A549 (cell line): ENCODE measurements around the gene TPRG1L. TPM values are rescaled to one million over a fixed set of nuclear protein-coding genes. Genes with fewer than 3 reads are reported as not detected.

Source experiments
- ATAC-seq, 2 experiments: fragments of 200-7000 bp in 1 of 2; fragments of >200 bp in 1 of 2; cut with Nextera tagmentation in 1 of 2; cut with Tn5 transposase in 1 of 2; 3 replicates each; pipeline versions ENCODE4 v1.8.0 to v1.9.1; 2018 to 2020; ENCODE audit warnings: mild to moderate bottlenecking in 1 of 2, moderate library complexity in 1 of 2
- CTCF ChIA-PET: fragments of 300-600 bp; sonication (Branson Sonifier 250); formaldehyde crosslinking; extraction: SDS; loops from one replicate; lab custom pipeline; 2021; ENCODE audit warnings: antibody characterized with exemption, inconsistent platforms; lab: Yijun Ruan, JAX
- POLR2A ChIA-PET: fragments of 350-600 bp; formaldehyde crosslinking; extraction: SDS; loops from one replicate; lab custom pipeline; 2021; ENCODE audit warnings: antibody characterized with exemption, inconsistent platforms; lab: Yijun Ruan, JAX
- DNase-seq, 2 experiments: peaks; one replicate each; pipeline versions ENCODE4 v3.0.0 to v3.0.0-alpha.2; 2011 to 2016; ENCODE audit warnings: low read depth in 1 of 2, low spot score in 1 of 2
- FAIRE-seq: peaks from 2 replicates; lab custom pipeline; 2011; peaks lifted over from hg19 to GRCh38; lab: Jason Lieb, UNC
- H3K27ac ChIP-seq, 2 experiments: fragments of >200 bp; sonication (Bioruptor Twin); formaldehyde crosslinking; 3 replicates each; pipeline ENCODE4 v1.5.1; 2016 to 2017
- H3K4me1 ChIP-seq: fragments of >200 bp; sonication (Bioruptor Twin); formaldehyde crosslinking; 3 replicates; pipeline ENCODE4 v1.6.1; 2016
- H3K4me2 ChIP-seq: fragments of >200 bp; sonication (Bioruptor Twin); formaldehyde crosslinking; 3 replicates; pipeline ENCODE4 v1.6.1; 2016
- H3K4me3 ChIP-seq: fragments of >200 bp; sonication (Bioruptor Twin); formaldehyde crosslinking; 3 replicates; pipeline ENCODE4 v1.5.1; 2016
- H3K9me3 ChIP-seq: fragments of >200 bp; sonication (Bioruptor Twin); formaldehyde crosslinking; 3 replicates; pipeline ENCODE4 v1.6.1; 2016
- BCL3 ChIP-seq: fragments of >200 bp; sonication (Bioruptor Twin); formaldehyde crosslinking; IDR thresholded peaks from 3 replicates; pipeline ENCODE4 v1.6.1; 2016
- CBX2 ChIP-seq: fragments of 200-600 bp; sonication (generic); IDR thresholded peaks from 2 replicates; pipeline ENCODE4 v1.6.1; 2016; ENCODE audit warnings: low read depth, mild to moderate bottlenecking, borderline replicate concordance
- CHD2 ChIP-seq: fragments of 150-350 bp; IDR thresholded peaks from 2 replicates; pipeline ENCODE4 v1.6.1; 2014; ENCODE audit warnings: low read length; ENCODE audit not compliant: partially characterized antibody
- CHD4 ChIP-seq: fragments of 200-600 bp; sonication (generic); IDR thresholded peaks from 2 replicates; pipeline ENCODE4 v1.6.1; 2016; ENCODE audit warnings: antibody characterized with exemption, mild to moderate bottlenecking, borderline replicate concordance
- EHF ChIP-seq: fragments of 250-450 bp; sonication (Bioruptor Pico); IDR thresholded peaks from 2 replicates; pipeline ENCODE4 v1.5.0; 2020; ENCODE audit warnings: mild to moderate bottlenecking
- ESRRA ChIP-seq: fragments of 150-350 bp; IDR thresholded peaks from 2 replicates; pipeline ENCODE4 v1.6.1; 2014; ENCODE audit warnings: mild to moderate bottlenecking, low read length, borderline replicate concordance
- FOSB ChIP-seq: fragments of 250-450 bp; sonication (Bioruptor Pico); IDR thresholded peaks from 2 replicates; pipeline ENCODE4 v1.5.0; 2020; ENCODE audit warnings: mild to moderate bottlenecking, moderate library complexity
- FOSL2 ChIP-seq, 2 experiments: fragments of 450-650 bp in 1 of 2; fragments of >200 bp in 1 of 2; sonication (Bioruptor Twin) in 1 of 2; formaldehyde crosslinking; IDR thresholded peaks; 2 replicates each; pipeline versions ENCODE4 v1.5.0 to v1.6.1; 2016 to 2020; ENCODE audit warnings: mild to moderate bottlenecking in 1 of 2, moderate library complexity in 1 of 2
- HES2 ChIP-seq: fragments of >200 bp; sonication (Bioruptor Twin); formaldehyde crosslinking; IDR thresholded peaks from 2 replicates; pipeline ENCODE4 v1.6.1; 2016
- HEYL ChIP-seq: fragments of 250-450 bp; sonication (Bioruptor Pico); IDR thresholded peaks from 2 replicates; pipeline ENCODE4 v1.8.0; 2021; ENCODE audit warnings: mild to moderate bottlenecking, moderate library complexity
- HMGXB4 ChIP-seq: fragments of 250-450 bp; sonication (Bioruptor Pico); IDR thresholded peaks from 2 replicates; pipeline ENCODE4 v1.5.0; 2021; ENCODE audit warnings: mild to moderate bottlenecking, moderate library complexity, borderline replicate concordance
- HOXA7 ChIP-seq: fragments of 250-450 bp; sonication (Bioruptor Pico); IDR thresholded peaks from 2 replicates; pipeline ENCODE4 v1.5.0; 2020; ENCODE audit warnings: mild to moderate bottlenecking, moderate library complexity
- MAFK ChIP-seq: fragments of 450-650 bp; IDR thresholded peaks from 2 replicates; pipeline ENCODE4 v1.6.1; 2014; ENCODE audit not compliant: partially characterized antibody
- MYC ChIP-seq: IDR thresholded peaks from 2 replicates; pipeline ENCODE4 v1.6.1; 2012; ENCODE audit warnings: mild to moderate bottlenecking, inconsistent platforms, low read length, improper control_type of control experiment, borderline replicate concordance
- NR3C1 ChIP-seq: fragments of >200 bp; sonication (Bioruptor Twin); formaldehyde crosslinking; IDR thresholded peaks from 3 replicates; pipeline ENCODE4 v1.6.1; 2017
- PBX3 ChIP-seq: IDR thresholded peaks from 2 replicates; pipeline ENCODE4 v1.6.1; 2012
- PHF8 ChIP-seq: fragments of 200-600 bp; sonication (generic); IDR thresholded peaks from 2 replicates; pipeline ENCODE4 v1.6.1; 2016; ENCODE audit warnings: low read depth, mild to moderate bottlenecking, antibody characterized with exemption, moderate library complexity, borderline replicate concordance
- POLR2A ChIP-seq: IDR thresholded peaks from 2 replicates; pipeline ENCODE4 v1.6.1; 2012; ENCODE audit warnings: mild to moderate bottlenecking, low read length
- RAD21 ChIP-seq, 2 experiments: fragments of >200 bp in 1 of 2; sonication (Bioruptor Twin) in 1 of 2; formaldehyde crosslinking in 1 of 2; IDR thresholded peaks in 1 of 2; conservative IDR thresholded peaks in 1 of 2; 2 replicates in 1 of 2; 3 replicates in 1 of 2; pipeline ENCODE4 v1.6.1; 2012 to 2018; ENCODE audit warnings: inconsistent platforms in 1 of 2
- RARB ChIP-seq: fragments of 250-450 bp; sonication (Bioruptor Pico); IDR thresholded peaks from 2 replicates; pipeline ENCODE4 v1.8.0; 2021; ENCODE audit warnings: mild to moderate bottlenecking, moderate library complexity
- RNF2 ChIP-seq: fragments of 200-600 bp; sonication (generic); IDR thresholded peaks from 2 replicates; pipeline ENCODE4 v1.6.1; 2016; ENCODE audit warnings: low read depth, mild to moderate bottlenecking, antibody characterized with exemption, moderate library complexity, borderline replicate concordance
- TFCP2L1 ChIP-seq: fragments of 250-450 bp; sonication (Bioruptor Pico); IDR thresholded peaks from 2 replicates; pipeline ENCODE4 v1.5.0; 2021; ENCODE audit warnings: mild to moderate bottlenecking
- ZC3H11A ChIP-seq: fragments of 450-650 bp; IDR thresholded peaks from 2 replicates; pipeline ENCODE4 v1.6.1; 2014; ENCODE audit warnings: antibody characterized with exemption, mild to moderate bottlenecking
- WGBS: methylation state at CpG from one replicate; pipeline ENCODE4 v1.1.6; 2017; ENCODE audit errors: missing lambda C conversion rate; 5-methylcytosine and 5-hydroxymethylcytosine counted together
- polyA plus RNA-seq, 4 experiments: library from polyadenylated mRNA; depleted of rRNA in 3 of 4; stranded (reverse); fragments of >200 nt; fragmentation: RNase III in 1 of 4; extraction: RNeasy Plus Mini Kit Qiagen cat#74134 plus additional on column Dnase treatment in 1 of 4; gene quantifications; 2 replicates in 3 of 4; 3 replicates in 1 of 4; pipeline ENCODE4 v1.2.3, GENCODE V29; 2011 to 2017
- TF ChIP-seq, protein P1 (sequence below): fragments of 450-650 bp; IDR thresholded peaks from 2 replicates; pipeline ENCODE4 v1.6.1; 2014; ENCODE audit warnings: antibody characterized with exemption

Gene TPRG1L
- polyA plus RNA-seq, 2 of the 4 experiments (the other 2 are of a cell fraction), result 13.1 to 20.1 TPM

DNA sequence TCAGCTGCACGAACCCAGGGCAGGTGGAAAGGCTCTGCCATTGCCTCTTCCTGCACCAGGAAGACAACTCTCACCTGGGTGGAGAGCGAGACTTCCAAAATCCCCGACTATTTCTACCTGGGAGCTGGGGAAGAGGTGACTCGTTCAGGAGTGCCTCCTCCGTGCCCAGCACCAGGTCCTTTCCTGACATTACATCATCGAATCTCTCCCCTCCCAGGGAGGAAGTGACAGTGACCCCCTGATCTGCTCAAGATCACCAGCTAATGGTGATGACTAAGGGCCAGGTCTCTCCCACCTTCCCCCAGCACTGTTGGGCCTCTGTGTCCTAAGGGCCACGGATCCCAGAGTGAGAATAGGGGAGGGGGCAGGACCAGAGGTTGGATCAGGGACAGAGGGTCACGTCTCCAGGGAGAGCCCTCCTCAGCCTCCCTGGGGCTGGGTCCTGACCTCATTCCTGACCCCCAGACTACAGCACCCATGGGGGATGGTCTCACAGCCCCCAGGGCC, 20.3 kb upstream of the TPRG1L start:
- DNase-seq (no peak), ATAC-seq (no peak), FAIRE-seq (no peak)
- H3K27ac ChIP-seq, result no peak overlapping the region
- H3K4me2 ChIP-seq, result no peak overlapping the region
- POLR2A ChIA-PET, result no interaction called here
- TF ChIP-seq CBX2 (no peak), RARB (CRISPR knock-in tag) (no peak), EHF (no peak), HOXA7 (CRISPR knock-in tag) (no peak), HEYL (CRISPR knock-in tag) (no peak), MYC (no peak), PHF8 (no peak), CHD4 (no peak), NR3C1 (no peak), RNF2 (no peak), FOSL2 (IDR thresholded peaks at IDR 0.05) (no peak), FOSL2 (CRISPR knock-in tag; IDR thresholded peaks at IDR 0.05) (no peak), TFCP2L1 (no peak), ZC3H11A (no peak), POLR2A (no peak), ESRRA (no peak), BCL3 (no peak)
- TF ChIP-seq, protein P1, sequence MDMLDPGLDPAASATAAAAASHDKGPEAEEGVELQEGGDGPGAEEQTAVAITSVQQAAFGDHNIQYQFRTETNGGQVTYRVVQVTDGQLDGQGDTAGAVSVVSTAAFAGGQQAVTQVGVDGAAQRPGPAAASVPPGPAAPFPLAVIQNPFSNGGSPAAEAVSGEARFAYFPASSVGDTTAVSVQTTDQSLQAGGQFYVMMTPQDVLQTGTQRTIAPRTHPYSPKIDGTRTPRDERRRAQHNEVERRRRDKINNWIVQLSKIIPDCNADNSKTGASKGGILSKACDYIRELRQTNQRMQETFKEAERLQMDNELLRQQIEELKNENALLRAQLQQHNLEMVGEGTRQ, result no peak
- no peaks in the 10 kb centered on the region for H3K4me1 ChIP-seq
- CTCF ChIA-PET, result interaction anchor here (0.7 to 1.4 kb wide), 3 partner anchors 10 to 114 kb away, joined by 3 to 4 read pairs (median 3); no protein-coding TSS in a partner anchor
- 76% methylated on average over 5 of the region's 8 CpGs for WGBS
- no peak overlapping the region for H3K4me3 ChIP-seq
- H3K9me3 ChIP-seq, result no peaks in the 10 kb centered on the region

DNA sequence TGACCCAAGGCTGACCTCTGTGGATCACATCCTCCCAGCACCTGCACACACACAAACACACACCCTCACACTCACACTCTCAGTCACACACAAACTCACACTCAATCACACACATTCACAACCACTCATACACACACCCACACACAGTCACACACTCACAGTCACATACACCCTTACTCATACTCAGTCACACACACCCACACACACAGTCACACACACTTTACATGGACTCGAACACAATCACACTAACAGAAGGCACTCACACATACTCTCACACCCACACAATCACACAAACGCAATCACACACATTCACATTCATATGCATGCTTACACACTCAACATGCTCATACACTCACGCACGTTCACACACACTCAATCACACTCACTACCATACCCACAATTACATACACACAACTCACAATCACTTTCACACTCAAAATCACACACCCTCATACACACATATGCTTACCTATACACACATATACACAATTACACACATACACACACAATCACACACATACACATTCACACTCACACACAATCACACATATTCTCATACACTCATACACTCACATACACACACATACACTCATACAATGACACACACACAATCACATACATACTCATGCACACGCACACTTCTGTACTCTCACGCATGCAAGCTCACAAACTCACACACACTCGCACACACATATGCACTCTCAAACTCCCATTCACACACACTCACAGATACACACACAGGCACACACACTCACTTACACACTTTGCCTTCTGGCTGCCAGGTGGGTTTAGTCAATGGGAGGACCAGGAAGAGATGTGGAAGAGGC, 19.6 kb upstream of the TPRG1L start:
- H3K4me1 ChIP-seq, result no peaks in the 10 kb centered on the region
- WGBS, result 67% methylated on average over 7 of the region's 7 CpGs
- CTCF ChIA-PET, result interaction anchor here (0.7 to 1.4 kb wide), 3 partner anchors 9 to 114 kb away, joined by 3 to 4 read pairs (median 3); no protein-coding TSS in a partner anchor
- TF ChIP-seq PBX3, result no peak
- no peak for TF ChIP-seq HMGXB4 (CRISPR knock-in tag)
- TF ChIP-seq CBX2, result no peak
- TF ChIP-seq FOSB (CRISPR knock-in tag), result no peak
- no peak for TF ChIP-seq CHD4
- no peak for TF ChIP-seq HEYL (CRISPR knock-in tag)
- no peak for TF ChIP-seq RAD21 (conservative IDR thresholded peaks at IDR 0.05 in 1 of 2, IDR thresholded peaks at IDR 0.05 in 1 of 2)
- TF ChIP-seq ESRRA, result no peak
- no peak for TF ChIP-seq MAFK
- no peak for TF ChIP-seq CHD2
- TF ChIP-seq ZC3H11A, result no peak
- no peak for TF ChIP-seq BCL3
- TF ChIP-seq HES2, result no peak
- TF ChIP-seq, all 56 proteins: peak for 0
- Histone ChIP-seq H3K4me3 (no peak overlapping the region), H3K27ac (no peak overlapping the region), H3K9me3 (no peaks in the 10 kb centered on the region), H3K4me2 (no peak overlapping the region)
- POLR2A ChIA-PET, result no interaction called here
- FAIRE-seq (no peak), ATAC-seq (no peak), DNase-seq (no peak)
